Suprapubic skin (tissue), 4 donors: ENCODE measurements around the gene NSDHL.
"Not testable (repeated sequence)": the region's sequence is repeated elsewhere in the genome, so short reads cannot be mapped to it uniquely, and the experiment has no call there.

ENCODE experiments used
- EP300 ChIP-seq: sonication (generic); formaldehyde crosslinking; IDR thresholded peaks from one replicate; pipeline ENCODE4 v1.6.1; 2017; ENCODE audit warnings: antibody characterized with exemption
- POLR2A ChIP-seq, 2 donors: fragments of 450-650 bp; IDR thresholded peaks; one replicate each; pipeline ENCODE4 v1.6.1; 2017; ENCODE audit warnings: antibody characterized with exemption in 2 of 2, mild to moderate bottlenecking in 2 of 2, moderate library complexity in 2 of 2
- POLR2AphosphoS5 ChIP-seq, 3 donors: sonication (generic); formaldehyde crosslinking; IDR thresholded peaks; one replicate each; pipeline ENCODE4 v1.6.1; 2017; ENCODE audit warnings: antibody characterized with exemption in 3 of 3
- TF ChIP-seq, protein P1 (sequence below), 2 donors: fragments of 200-600 bp in 1 of 2; fragments of 450-650 bp in 1 of 2; sonication (generic) in 1 of 2; IDR thresholded peaks; one replicate each; pipeline ENCODE4 v1.5.1; 2016 to 2019; ENCODE audit warnings: antibody characterized with exemption in 2 of 2, mild to moderate bottlenecking in 1 of 2, moderate library complexity in 1 of 2

DNA sequence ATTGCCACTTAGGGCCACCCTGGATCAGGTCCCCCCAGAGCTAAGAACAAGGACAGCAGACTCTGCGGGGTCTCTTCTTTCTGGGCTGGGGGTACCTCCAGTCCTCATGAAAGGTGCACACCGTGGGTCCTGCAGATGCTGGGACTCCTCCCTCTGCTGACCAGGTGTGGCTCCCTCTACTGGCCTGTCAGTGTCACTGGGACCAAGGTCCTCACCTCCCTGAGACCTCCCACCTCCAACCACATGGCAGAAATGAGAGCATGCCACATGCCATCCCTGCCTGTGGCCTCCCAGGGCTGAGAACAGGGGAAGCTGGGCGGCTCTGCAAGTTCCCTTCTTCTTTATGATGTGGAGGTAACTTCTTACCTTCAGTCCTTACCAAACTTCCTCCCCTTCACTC, 43.8 kb upstream of the NSDHL start:
- TF ChIP-seq, protein P1, sequence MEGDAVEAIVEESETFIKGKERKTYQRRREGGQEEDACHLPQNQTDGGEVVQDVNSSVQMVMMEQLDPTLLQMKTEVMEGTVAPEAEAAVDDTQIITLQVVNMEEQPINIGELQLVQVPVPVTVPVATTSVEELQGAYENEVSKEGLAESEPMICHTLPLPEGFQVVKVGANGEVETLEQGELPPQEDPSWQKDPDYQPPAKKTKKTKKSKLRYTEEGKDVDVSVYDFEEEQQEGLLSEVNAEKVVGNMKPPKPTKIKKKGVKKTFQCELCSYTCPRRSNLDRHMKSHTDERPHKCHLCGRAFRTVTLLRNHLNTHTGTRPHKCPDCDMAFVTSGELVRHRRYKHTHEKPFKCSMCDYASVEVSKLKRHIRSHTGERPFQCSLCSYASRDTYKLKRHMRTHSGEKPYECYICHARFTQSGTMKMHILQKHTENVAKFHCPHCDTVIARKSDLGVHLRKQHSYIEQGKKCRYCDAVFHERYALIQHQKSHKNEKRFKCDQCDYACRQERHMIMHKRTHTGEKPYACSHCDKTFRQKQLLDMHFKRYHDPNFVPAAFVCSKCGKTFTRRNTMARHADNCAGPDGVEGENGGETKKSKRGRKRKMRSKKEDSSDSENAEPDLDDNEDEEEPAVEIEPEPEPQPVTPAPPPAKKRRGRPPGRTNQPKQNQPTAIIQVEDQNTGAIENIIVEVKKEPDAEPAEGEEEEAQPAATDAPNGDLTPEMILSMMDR (IDR thresholded peaks at IDR 0.05) = not testable (repeated sequence)
- not testable (repeated sequence) for TF ChIP-seq POLR2A (IDR thresholded peaks at IDR 0.05); POLR2AphosphoS5 (IDR thresholded peaks at IDR 0.05); EP300
